Tibial nerve (tissue), 4 donors: Measurements from ENCODE around the gene TMEM63B. TPM values are rescaled to one million over a fixed set of nuclear protein-coding genes. Genes with fewer than 3 reads are reported as not detected.
A peak's percentile ranks its signal among the peaks of the same experiment; 100 is the strongest.

Source experiments
- DNase-seq, 2 donors: peaks; one replicate each; pipeline ENCODE4 v3.0.0-alpha.2; 2019; ENCODE audit warnings: low spot score in 2 of 2
- H3K27ac ChIP-seq, 4 donors: fragments of 200-600 bp; sonication (generic) in 3 of 4; one replicate each; pipeline ENCODE4 v1.5.1; 2017 to 2019; ENCODE audit warnings: mild to moderate bottlenecking in 1 of 4
- H3K27me3 ChIP-seq, 2 donors: fragments of 200-600 bp; sonication (generic) in 1 of 2; one replicate each; pipeline versions ENCODE4 v1.5.1 to v1.6.0; 2017 to 2019
- H3K36me3 ChIP-seq, 3 donors: fragments of 200-600 bp; sonication (generic); one replicate each; pipeline ENCODE4 v1.5.1; 2018 to 2019
- H3K4me1 ChIP-seq, 4 donors: fragments of 200-600 bp; sonication (generic) in 3 of 4; one replicate each; pipeline ENCODE4 v1.5.1; 2017 to 2019
- H3K4me3 ChIP-seq, 4 donors: fragments of 200-600 bp; sonication (generic) in 3 of 4; one replicate each; pipeline ENCODE4 v1.5.1; 2017 to 2019; ENCODE audit warnings: mild to moderate bottlenecking in 1 of 4, moderate library complexity in 1 of 4
- H3K9me3 ChIP-seq, 4 donors: fragments of 200-600 bp; sonication (generic) in 3 of 4; one replicate each; pipeline ENCODE4 v1.5.1; 2017 to 2019
- CTCF ChIP-seq, 5 experiments: fragments of 200-600 bp in 3 of 5; fragments of 450-650 bp in 2 of 5; sonication (generic) in 3 of 5; IDR thresholded peaks; one replicate each; pipeline ENCODE4 v1.5.1; 2016 to 2019; ENCODE audit warnings: antibody characterized with exemption in 5 of 5, mild to moderate bottlenecking in 3 of 5, moderate library complexity in 2 of 5
- EP300 ChIP-seq, 2 donors: sonication (generic); formaldehyde crosslinking; IDR thresholded peaks; one replicate each; pipeline ENCODE4 v1.6.1; 2017; ENCODE audit warnings: antibody characterized with exemption in 2 of 2, mild to moderate bottlenecking in 1 of 2
- POLR2A ChIP-seq, 2 donors: fragments of 450-650 bp; IDR thresholded peaks; one replicate each; pipeline ENCODE4 v1.6.1; 2017; ENCODE audit warnings: antibody characterized with exemption in 2 of 2, mild to moderate bottlenecking in 2 of 2, moderate library complexity in 2 of 2
- WGBS, 2 donors: methylation state at CpG; one replicate each; pipeline ENCODE4 v1.1.5; 2018; 5-methylcytosine and 5-hydroxymethylcytosine counted together
- total RNA-seq, 4 donors: library from RNA; depleted of rRNA; stranded (reverse); fragments of >200 nt; gene quantifications; one replicate each; pipeline ENCODE4 v1.1.0, GENCODE V29; 2016

The TMEM63B gene
- total RNA-seq, 4 donors from 2014 or later = 18.6 to 34.5 (median 27.6) TPM

- Histone ChIP-seq H3K27me3 (no peaks in the 10 kb centered on the region), H3K4me3 (no peak overlapping the region), H3K27ac (no peak overlapping the region), H3K4me1 (peaks cover 0 to 5% (median 0%) of the 10 kb centered on the region in 4 donors), H3K36me3 (no peaks in the 10 kb centered on the region), H3K9me3 (no peaks in the 10 kb centered on the region)
- 83 to 89% methylated on average over 4 of the region's 4 CpGs for WGBS, 2 donors
- no peak for DNase-seq
- TF ChIP-seq POLR2A (IDR thresholded peaks at IDR 0.05) = no peak
- no peak for TF ChIP-seq EP300 (IDR thresholded peaks at IDR 0.05)
- TF ChIP-seq CTCF (IDR thresholded peaks at IDR 0.05) = no peak
Observed at GRCh38 chr6:44199883-44200282, 72.5 kb downstream of the TMEM63B start.

- TF ChIP-seq POLR2A (IDR thresholded peaks at IDR 0.05) = no peak
- no peak for TF ChIP-seq EP300 (IDR thresholded peaks at IDR 0.05)
- no peak for TF ChIP-seq CTCF (IDR thresholded peaks at IDR 0.05)
- H3K36me3 ChIP-seq = no peaks in the 10 kb centered on the region
- H3K27ac ChIP-seq = no peak overlapping the region
- no peaks in the 10 kb centered on the region for H3K27me3 ChIP-seq
- no peak for DNase-seq
- H3K9me3 ChIP-seq = no peaks in the 10 kb centered on the region
- WGBS, 2 donors = 86 to 88% methylated on average over 3 of the region's 3 CpGs
- H3K4me1 ChIP-seq = peaks cover 0 to 5% (median 0%) of the 10 kb centered on the region in 4 donors
- no peak overlapping the region for H3K4me3 ChIP-seq
Observed at GRCh38 chr6:44201200-44201599, 73.8 kb downstream of the TMEM63B start.

- H3K36me3 ChIP-seq = no peaks in the 10 kb centered on the region
- no peak for DNase-seq
- H3K27ac ChIP-seq = no peak overlapping the region
- TF ChIP-seq POLR2A (IDR thresholded peaks at IDR 0.05) (no peak), EP300 (IDR thresholded peaks at IDR 0.05) (no peak), CTCF (IDR thresholded peaks at IDR 0.05) (no peak)
- H3K4me1 ChIP-seq = peaks cover 0 to 5% (median 0%) of the 10 kb centered on the region in 4 donors
- H3K4me3 ChIP-seq = no peak overlapping the region
- H3K27me3 ChIP-seq = no peaks in the 10 kb centered on the region
- H3K9me3 ChIP-seq = no peaks in the 10 kb centered on the region
- WGBS, 2 donors = 85 to 91% methylated on average over 11 of the region's 11 CpGs
Observed at GRCh38 chr6:44201638-44202303, 74.4 kb downstream of the TMEM63B start.

GRCh38 chr6:44202332-44202971, 75.1 kb downstream of the TMEM63B start:
- Histone ChIP-seq H3K27me3 (no peaks in the 10 kb centered on the region), H3K27ac (peak overlapping the region in 1 of 4 donors; percentile 25), H3K4me1 (peaks cover 0 to 5% (median 0%) of the 10 kb centered on the region in 4 donors), H3K4me3 (no peak overlapping the region), H3K9me3 (no peaks in the 10 kb centered on the region), H3K36me3 (no peaks in the 10 kb centered on the region)
- no peak for DNase-seq
- 80 to 84% methylated on average over 4 of the region's 4 CpGs for WGBS, 2 donors
- TF ChIP-seq POLR2A (IDR thresholded peaks at IDR 0.05) (no peak), CTCF (IDR thresholded peaks at IDR 0.05) (no peak), EP300 (IDR thresholded peaks at IDR 0.05) (no peak)
